22Rv1 (cell line): ENCODE data around the gene ASCC2.

Source experiments
- ZFX ChIP-seq: fragments of 450-650 bp; IDR thresholded peaks from 2 replicates; pipeline ENCODE4 v1.6.1; 2017; ENCODE audit warnings: antibody characterized with exemption, borderline replicate concordance
- TF ChIP-seq, protein P1 (sequence below): fragments of 450-650 bp; IDR thresholded peaks from 2 replicates; pipeline ENCODE4 v1.5.1; 2017; ENCODE audit warnings: mild to moderate bottlenecking

DNA sequence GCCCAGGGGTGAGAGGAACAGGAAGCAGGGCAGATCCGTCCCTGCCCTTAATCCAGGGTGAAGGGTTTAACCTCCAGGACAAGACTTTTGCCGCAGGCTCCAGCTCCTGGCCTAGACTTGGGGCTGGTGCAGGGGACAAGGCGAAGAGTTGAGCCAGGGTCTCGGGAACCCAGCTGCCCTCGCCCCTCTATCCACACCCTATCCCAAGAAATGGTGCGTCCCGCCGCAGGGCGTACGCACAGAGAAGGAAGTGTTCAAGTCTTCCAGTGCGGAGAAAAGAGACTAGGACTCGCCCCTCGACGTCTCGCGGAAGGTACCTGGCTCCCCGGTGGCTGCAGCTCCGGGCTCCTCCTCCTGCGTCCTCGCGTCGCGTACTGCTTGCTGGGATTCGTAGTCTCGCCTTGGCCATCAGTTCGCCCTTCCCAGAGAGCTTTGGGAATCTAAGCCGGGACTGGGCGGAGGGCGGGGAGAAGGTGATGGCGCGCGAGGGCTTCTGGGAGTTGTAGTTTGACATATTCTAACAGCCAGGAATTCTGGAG, 71.4 kb downstream of the ASCC2 start, which contains the start of gene ZMAT5:
- TF ChIP-seq, protein P1, sequence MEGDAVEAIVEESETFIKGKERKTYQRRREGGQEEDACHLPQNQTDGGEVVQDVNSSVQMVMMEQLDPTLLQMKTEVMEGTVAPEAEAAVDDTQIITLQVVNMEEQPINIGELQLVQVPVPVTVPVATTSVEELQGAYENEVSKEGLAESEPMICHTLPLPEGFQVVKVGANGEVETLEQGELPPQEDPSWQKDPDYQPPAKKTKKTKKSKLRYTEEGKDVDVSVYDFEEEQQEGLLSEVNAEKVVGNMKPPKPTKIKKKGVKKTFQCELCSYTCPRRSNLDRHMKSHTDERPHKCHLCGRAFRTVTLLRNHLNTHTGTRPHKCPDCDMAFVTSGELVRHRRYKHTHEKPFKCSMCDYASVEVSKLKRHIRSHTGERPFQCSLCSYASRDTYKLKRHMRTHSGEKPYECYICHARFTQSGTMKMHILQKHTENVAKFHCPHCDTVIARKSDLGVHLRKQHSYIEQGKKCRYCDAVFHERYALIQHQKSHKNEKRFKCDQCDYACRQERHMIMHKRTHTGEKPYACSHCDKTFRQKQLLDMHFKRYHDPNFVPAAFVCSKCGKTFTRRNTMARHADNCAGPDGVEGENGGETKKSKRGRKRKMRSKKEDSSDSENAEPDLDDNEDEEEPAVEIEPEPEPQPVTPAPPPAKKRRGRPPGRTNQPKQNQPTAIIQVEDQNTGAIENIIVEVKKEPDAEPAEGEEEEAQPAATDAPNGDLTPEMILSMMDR = no peak
- TF ChIP-seq ZFX = no peak
